ENCODE results near the gene PRKAG1. TPM values are rescaled to one million over a fixed set of nuclear protein-coding genes. Genes with fewer than 3 reads are reported as not detected.

Gene PRKAG1
- total RNA-seq, 1 experiment from 2014 or later, result 57.3 TPM

DNA sequence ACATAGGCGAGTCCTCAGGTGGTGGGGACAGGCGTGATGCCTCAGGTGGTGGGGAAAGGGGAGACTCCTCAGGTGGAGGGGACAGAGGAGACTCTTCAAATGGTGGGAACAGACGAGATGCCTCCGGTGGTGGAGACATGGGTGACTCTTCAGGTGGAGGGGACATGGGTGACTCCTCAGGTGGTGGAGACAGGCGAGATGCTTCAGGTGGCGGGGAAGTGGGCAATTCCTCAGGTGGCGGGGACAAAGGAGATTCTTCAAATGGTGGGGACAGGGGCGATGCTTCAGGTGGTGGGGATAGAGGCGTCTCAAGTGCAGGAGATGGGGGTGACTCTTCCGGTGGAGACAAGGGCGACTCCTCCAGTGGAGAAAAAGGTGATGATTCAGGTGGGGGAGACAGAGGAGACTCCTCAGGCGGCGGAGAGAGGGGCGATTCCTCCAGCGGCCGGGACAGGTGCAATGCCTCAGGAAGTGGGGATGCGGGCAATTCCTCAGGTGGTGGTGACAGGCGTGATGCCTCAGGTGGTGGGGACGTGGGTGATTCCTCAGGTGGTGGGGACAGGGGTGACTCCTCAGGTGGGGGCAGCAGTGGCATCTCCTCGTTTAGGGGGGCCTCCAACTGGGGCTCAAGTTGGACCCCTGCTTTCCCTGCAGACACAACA, 33.3 kb upstream of the PRKAG1 start:
- Histone ChIP-seq H3K27me3 (ENCODE audit: control insufficient read depth, insufficient read depth, low read length) (no peaks in the 10 kb centered on the region), H3K36me3 (ENCODE audit: control insufficient read depth, insufficient read depth, low read length) (peaks cover 37% of the 10 kb centered on the region), H3K27ac (ENCODE audit: low read length) (no peak overlapping the region), H3K9me3 (ENCODE audit: control insufficient read depth, insufficient read depth, low read depth, low read length) (no peaks in the 10 kb centered on the region), H3K4me1 (ENCODE audit: control insufficient read depth, insufficient read depth, low read length) (peaks cover 15% of the 10 kb centered on the region), H3K4me3 (ENCODE audit: low read depth in 2 of 2, low read length in 2 of 2) (no peak overlapping the region)
- in situ Hi-C loops (cut with HindIII; ENCODE audit: low pct_unique_long_range_greater_than_20kb, low sequenced_read_pairs) (no loop called here), intact Hi-C loops (cut with micrococcal nuclease; ENCODE audit: unreplicated experiment) (no loop called here)
- TF ChIP-seq TCF7L2 (IDR thresholded peaks at IDR 0.05; ENCODE audit: low read depth, low read length), result no peak
- no peak for TF ChIP-seq CTCF (IDR thresholded peaks at IDR 0.05)
- no peak for TF ChIP-seq SIN3A (IDR thresholded peaks at IDR 0.05; ENCODE audit: borderline replicate concordance, insufficient read depth, low read depth, low read length)
- no peak for TF ChIP-seq POLR2AphosphoS5 (IDR thresholded peaks at IDR 0.05; ENCODE audit: low read depth, low read length)
- no peak for TF ChIP-seq REST (IDR thresholded peaks at IDR 0.05; ENCODE audit: insufficient read depth in 1 of 2, low read depth in 2 of 2, low read length in 1 of 2)
- ATAC-seq (no peak), DNase-seq (ENCODE audit: low read depth, low spot score) (no peak)
- CTCF ChIA-PET, result no interaction called here
- BruUV-seq (replicated peaks), result no TSS peak
- POLR2A ChIA-PET, result no interaction called here

DNA sequence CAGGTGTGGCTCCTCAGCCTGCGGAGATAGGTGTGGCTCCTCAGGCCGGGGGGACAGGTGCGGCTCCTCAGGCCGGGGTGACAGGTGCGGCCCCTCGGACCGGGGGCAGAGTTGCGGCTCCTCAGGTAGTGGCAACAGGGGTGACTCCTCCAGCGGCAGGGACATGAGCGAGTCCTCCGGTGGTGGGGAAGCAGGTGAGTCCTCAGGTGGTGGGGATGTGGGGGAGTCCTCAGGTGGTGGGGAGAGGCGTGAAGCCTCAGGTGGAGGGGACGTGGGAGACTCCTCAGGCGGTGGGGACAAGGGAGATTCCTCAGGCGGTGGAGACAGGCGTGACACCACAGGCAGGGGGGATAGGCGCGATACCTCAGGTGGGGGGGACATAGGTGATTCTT, 32.8 kb upstream of the PRKAG1 start:
- no peak for DNase-seq (ENCODE audit: low read depth, low spot score)
- H3K4me3 ChIP-seq (ENCODE audit: low read depth in 2 of 2, low read length in 2 of 2), result no peak overlapping the region
- H3K27ac ChIP-seq (ENCODE audit: low read length), result no peak overlapping the region
- intact Hi-C loops (cut with micrococcal nuclease; ENCODE audit: unreplicated experiment), result no loop called here
- no TSS peak for BruUV-seq (replicated peaks)
- peaks cover 37% of the 10 kb centered on the region for H3K36me3 ChIP-seq (ENCODE audit: control insufficient read depth, insufficient read depth, low read length)
- ChIA-PET CTCF (no interaction called here), POLR2A (no interaction called here)
- peaks cover 10% of the 10 kb centered on the region for H3K4me1 ChIP-seq (ENCODE audit: control insufficient read depth, insufficient read depth, low read length)
- ATAC-seq, result no peak
- no peak for TF ChIP-seq CTCF (IDR thresholded peaks at IDR 0.05)
- H3K27me3 ChIP-seq (ENCODE audit: control insufficient read depth, insufficient read depth, low read length), result no peaks in the 10 kb centered on the region
- no peaks in the 10 kb centered on the region for H3K9me3 ChIP-seq (ENCODE audit: control insufficient read depth, insufficient read depth, low read depth, low read length)
- in situ Hi-C loops (cut with HindIII; ENCODE audit: low pct_unique_long_range_greater_than_20kb, low sequenced_read_pairs), result no loop called here

All from Panc1 (cell line).